Epithelial cell of alveolus of lung (primary cell): ENCODE measurements around the gene NOC2L. TPM values are rescaled to one million over a fixed set of nuclear protein-coding genes. Genes with fewer than 3 reads are reported as not detected.

Experiments used
- total RNA-seq: library from RNA; depleted of rRNA; stranded (reverse); fragments of >200 nt; gene quantifications from 2 replicates; pipeline ENCODE4 v1.2.1, GENCODE V29; 2015

The NOC2L gene
- total RNA-seq = 69.9 and 96.8 TPM in 2 replicates

GRCh38 chr1:958823-959730, at the start of gene NOC2L:
Gene NOC2L (minus strand): TSS chr1:959256. CDS start chr1:959240, 16 bp downstream.

GRCh38 chr1:999725-1000356, 40.8 kb upstream of the NOC2L start, which contains the start of gene HES4:
Gene HES4 (minus strand): TSS chr1:1000097. CDS start chr1:999973, 124 bp downstream.

GRCh38 chr1:981955-982558, 23.0 kb upstream of the NOC2L start, which contains the start of gene PERM1:
Gene PERM1 (minus strand): TSS chr1:982093. CDS start chr1:981029, 1,064 bp downstream.

GRCh38 chr1:966135-966703, 7.2 kb upstream of the NOC2L start, which contains the start of gene PLEKHN1:
Gene PLEKHN1 (plus strand): TSS chr1:966482. CDS start chr1:966532, 50 bp downstream.

GRCh38 chr1:960363-961131, 1.5 kb upstream of the NOC2L start, which contains the start of gene KLHL17:
Gene KLHL17 (plus strand): TSS chr1:960584. CDS start chr1:960694, 110 bp downstream.

GRCh38 chr1:923131-923990, 35.7 kb downstream of the NOC2L start, which contains the start of gene SAMD11:
Gene SAMD11 (plus strand): TSS chr1:923923. CDS start chr1:924432, 509 bp downstream.

Other genes starting within 250 kb of the NOC2L start
- gene SAMD11, start 35.3 kb downstream of the NOC2L start, total RNA-seq = 30.3 and 46.1 TPM in 2 replicates
- gene KLHL17, start 1.3 kb upstream of the NOC2L start, total RNA-seq = 4.4 and 28.1 TPM in 2 replicates
- gene PLEKHN1, start 7.2 kb upstream of the NOC2L start, total RNA-seq = 1.4 TPM in 1 of 2 replicates, not detected in the other
- gene PERM1, start 22.8 kb upstream of the NOC2L start, total RNA-seq = not detected in 2 replicates
- gene HES4, start 40.8 kb upstream of the NOC2L start, total RNA-seq = 11.4 and 13.4 TPM in 2 replicates
- 31.4 and 283 TPM in 2 replicates for gene ISG15, start 54.2 kb upstream of the NOC2L start, total RNA-seq
- 96.1 and 101 TPM in 2 replicates for gene AGRN, start 60.9 kb upstream of the NOC2L start, total RNA-seq
- not detected in 2 replicates for gene RNF223, start 115.0 kb upstream of the NOC2L start, total RNA-seq
- gene C1orf159, start 156.8 kb upstream of the NOC2L start, total RNA-seq = 14.1 and 14.8 TPM in 2 replicates
- not detected in 2 replicates for gene TTLL10, start 214.6 kb upstream of the NOC2L start, total RNA-seq
- 0.08 and 2.1 TPM in 2 replicates for gene TNFRSF18, start 247.3 kb upstream of the NOC2L start, total RNA-seq